Calu3 (cell line): Measurements from ENCODE around the gene MVD. TPM values are rescaled to one million over a fixed set of nuclear protein-coding genes. Genes with fewer than 3 reads are reported as not detected.
A peak's percentile ranks its signal among the peaks of the same experiment; 100 is the strongest.

Source experiments
- BruUV-seq: library from RNA; stranded (reverse); fragments of 400-500 nt; replicated peaks from 2 replicates; lab custom pipeline; 2021; lab: Mats Ljungman, UMichigan
- CTCF ChIA-PET: fragments of 300-600 bp; sonication (Branson Sonifier 250); formaldehyde crosslinking; loops from one replicate; lab custom pipeline; 2022; ENCODE audit warnings: antibody characterized with exemption; lab: Charles Lee
- DNase-seq: peaks from one replicate; pipeline ENCODE4 v3.0.0; 2022
- H3K27ac Mint-ChIP-seq: one replicate; pipeline ENCODE4 v1.8.0; 2022; ENCODE audit warnings: mixed read lengths; ENCODE audit not compliant: unreplicated experiment
- H3K27me3 Mint-ChIP-seq: one replicate; pipeline ENCODE4 v1.8.0; 2022; ENCODE audit warnings: mixed read lengths; ENCODE audit not compliant: unreplicated experiment
- H3K36me3 Mint-ChIP-seq: one replicate; pipeline ENCODE4 v1.8.0; 2022; ENCODE audit warnings: mild to moderate bottlenecking, moderate library complexity, mixed read lengths; ENCODE audit not compliant: insufficient read depth, unreplicated experiment
- H3K4me1 Mint-ChIP-seq: one replicate; pipeline ENCODE4 v1.8.0; 2022; ENCODE audit warnings: mild to moderate bottlenecking, low read depth, mixed read lengths; ENCODE audit not compliant: unreplicated experiment
- H3K4me3 Mint-ChIP-seq: one replicate; pipeline ENCODE4 v1.8.0; 2022; ENCODE audit warnings: mild to moderate bottlenecking, low read depth, moderate library complexity, mixed read lengths; ENCODE audit not compliant: unreplicated experiment
- H3K9me3 Mint-ChIP-seq: one replicate; pipeline ENCODE4 v1.8.0; 2022; ENCODE audit warnings: low read depth, mixed read lengths; ENCODE audit not compliant: unreplicated experiment
- CTCF ChIP-seq: fragments of 200-600 bp; IDR thresholded peaks from one replicate; pipeline ENCODE4 v1.8.0; 2022; ENCODE audit warnings: antibody characterized with exemption; ENCODE audit not compliant: unreplicated experiment
- intact Hi-C: fragments of 100-400 bp; cut with micrococcal nuclease; formaldehyde crosslinking; loops from one replicate; pipeline ENCODE4 v1.10.0; 2022; ENCODE audit not compliant: unreplicated experiment
- total RNA-seq: library from RNA; stranded (reverse); gene quantifications from 2 replicates; pipeline ENCODE4 v1.2.3, GENCODE V29; 2022

The MVD gene
- total RNA-seq, 1 experiment from 2014 or later, result 152 TPM

GRCh38 chr16:88667461-88667860, 4.6 kb upstream of the MVD start:
- intact Hi-C loops, result no loop called here

DNA sequence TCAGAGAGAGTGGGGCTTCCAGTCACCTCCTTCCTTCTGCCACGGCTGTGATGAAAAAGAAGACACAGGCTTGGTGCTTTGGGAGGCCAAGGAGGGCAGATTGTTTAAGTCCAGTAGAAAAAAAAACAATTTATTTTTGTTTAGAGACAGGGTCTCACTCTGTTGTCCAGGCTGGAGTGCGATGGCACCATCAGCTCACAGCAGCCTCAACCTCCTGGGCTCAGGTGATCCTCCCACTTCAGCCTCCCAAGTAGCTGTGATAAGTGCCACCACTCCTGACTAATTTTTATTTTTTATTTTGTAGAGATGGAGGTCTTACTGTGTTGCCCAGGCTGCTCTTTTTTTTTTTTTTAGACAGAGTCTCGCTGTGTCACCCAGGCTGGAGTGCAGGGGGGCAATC, 2.7 kb upstream of the MVD start:
- H3K36me3 Mint-ChIP-seq, result peaks cover 58% of the 10 kb centered on the region
- intact Hi-C loops, result no loop called here
- no peak for TF ChIP-seq CTCF
- H3K4me1 Mint-ChIP-seq, result no peaks in the 10 kb centered on the region
- CTCF ChIA-PET, result interaction anchor here (0.6 kb wide), 1 partner anchor 1034 kb away, joined by 3 read pairs; no protein-coding TSS in a partner anchor
- no TSS peak for BruUV-seq
- no peak overlapping the region for H3K4me3 Mint-ChIP-seq
- H3K9me3 Mint-ChIP-seq, result no peaks in the 10 kb centered on the region
- DNase-seq, result no peak
- H3K27me3 Mint-ChIP-seq, result no peaks in the 10 kb centered on the region
- no peak overlapping the region for H3K27ac Mint-ChIP-seq

More at GRCh38 chr16:88667461-88667860, 4.6 kb upstream of the MVD start:
- H3K27ac Mint-ChIP-seq, result peak overlapping the region; percentile 5
- H3K36me3 Mint-ChIP-seq, result peaks cover 46% of the 10 kb centered on the region
- H3K4me1 Mint-ChIP-seq, result no peaks in the 10 kb centered on the region
- no peaks in the 10 kb centered on the region for H3K9me3 Mint-ChIP-seq
- no peak for DNase-seq
- BruUV-seq, result no TSS peak
- CTCF ChIA-PET, result no interaction called here
- no peak overlapping the region for H3K4me3 Mint-ChIP-seq
- TF ChIP-seq CTCF, result no peak
- H3K27me3 Mint-ChIP-seq, result no peaks in the 10 kb centered on the region

- CTCF ChIA-PET, result no interaction called here
- Mint-ChIP-seq H3K27ac (no peak overlapping the region), H3K9me3 (no peaks in the 10 kb centered on the region), H3K27me3 (no peaks in the 10 kb centered on the region), H3K4me3 (peak overlapping the region; percentile 32), H3K36me3 (peaks cover 62% of the 10 kb centered on the region), H3K4me1 (no peaks in the 10 kb centered on the region)
- DNase-seq, result no peak
- BruUV-seq, result TSS peak; percentile 32
- no peak for TF ChIP-seq CTCF
- intact Hi-C loops, result no loop called here
These were observed 2.3 kb upstream of the MVD start for GRCh38 chr16:88665148-88665547.

DNA sequence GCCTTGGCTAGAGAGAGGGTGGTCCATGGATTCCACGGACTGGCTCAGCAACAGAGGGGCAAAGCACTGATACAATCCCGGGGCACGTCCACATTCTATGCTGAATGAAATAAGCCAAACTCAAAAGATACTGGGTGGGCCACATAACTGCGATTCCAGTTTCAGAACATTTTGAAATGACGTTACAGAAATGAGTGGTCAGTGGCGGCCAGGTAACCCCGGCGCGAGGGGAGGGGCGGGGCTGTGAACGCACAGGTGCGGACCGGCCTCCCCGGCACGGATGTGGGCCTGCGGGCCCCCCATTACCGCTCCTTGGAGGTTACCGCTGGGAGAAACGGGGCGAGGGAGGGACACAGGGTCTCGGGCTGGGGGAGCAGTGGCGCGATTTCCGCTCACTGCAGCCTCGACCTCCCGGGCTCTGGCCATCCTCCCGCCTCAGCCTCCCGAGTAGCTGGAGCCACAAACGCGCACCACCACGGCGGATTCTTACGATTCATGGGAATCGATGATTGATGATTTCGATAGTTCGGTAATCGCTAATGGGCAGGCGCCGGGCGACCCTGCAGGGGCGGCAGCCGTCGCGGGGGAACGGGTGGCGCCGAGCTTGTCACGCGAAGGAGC, 559 bp downstream of the MVD start:
- peak overlapping the region; percentile 100 for H3K4me3 Mint-ChIP-seq
- TF ChIP-seq CTCF, result no peak
- DNase-seq, result no peak
- H3K4me1 Mint-ChIP-seq, result no peaks in the 10 kb centered on the region
- TSS peak; percentile 53 for BruUV-seq
- peaks cover 75% of the 10 kb centered on the region for H3K36me3 Mint-ChIP-seq
- H3K27me3 Mint-ChIP-seq, result no peaks in the 10 kb centered on the region
- intact Hi-C loops, result no loop called here
- H3K27ac Mint-ChIP-seq, result peak overlapping the region; percentile 97
- no peaks in the 10 kb centered on the region for H3K9me3 Mint-ChIP-seq
- CTCF ChIA-PET, result interaction anchor here (0.6 to 1.0 kb wide), 2 partner anchors 10 to 23 kb away, joined by 3 to 4 read pairs; no protein-coding TSS in a partner anchor
